GM21576 (cell line): ENCODE data around the gene MANBA.

Source experiments
- ATAC-seq: cut with Tn5 transposase; IDR thresholded peaks from one replicate; pipeline ENCODE4 v1.9.1; 2021; ENCODE audit warnings: mild to moderate bottlenecking, moderate library complexity; ENCODE audit not compliant: unreplicated experiment

The MANBA gene

DNA sequence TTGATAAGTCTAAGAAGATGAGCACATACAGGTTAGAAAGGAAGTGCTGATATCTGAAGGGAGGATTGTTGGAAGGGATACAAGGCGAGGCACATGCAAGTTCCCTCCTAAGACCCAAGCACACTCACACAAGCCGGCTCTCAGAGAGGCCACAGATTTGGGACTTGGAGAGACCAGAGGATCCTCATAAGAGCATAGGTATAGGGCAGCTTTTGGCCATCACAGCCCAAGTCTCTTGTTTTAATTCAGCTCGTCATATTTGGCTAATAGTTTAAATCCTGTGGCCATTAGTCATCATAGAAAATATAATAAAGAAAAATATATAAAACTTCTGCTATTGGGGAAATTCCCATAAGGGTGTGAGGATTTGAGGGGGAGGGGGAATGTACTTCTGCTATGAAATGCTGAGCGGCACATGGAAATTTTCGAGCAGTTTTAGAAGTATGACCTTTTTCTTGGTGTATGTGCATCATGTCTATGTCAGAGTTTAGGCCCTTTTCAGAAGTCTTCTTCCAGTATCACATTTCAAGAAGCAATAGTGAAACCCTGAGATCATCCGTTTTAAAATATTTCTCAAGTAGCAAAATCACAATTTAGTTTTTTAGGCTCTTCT lies 161.9 kb downstream of the MANBA start:
- peak; percentile 42 for ATAC-seq

DNA sequence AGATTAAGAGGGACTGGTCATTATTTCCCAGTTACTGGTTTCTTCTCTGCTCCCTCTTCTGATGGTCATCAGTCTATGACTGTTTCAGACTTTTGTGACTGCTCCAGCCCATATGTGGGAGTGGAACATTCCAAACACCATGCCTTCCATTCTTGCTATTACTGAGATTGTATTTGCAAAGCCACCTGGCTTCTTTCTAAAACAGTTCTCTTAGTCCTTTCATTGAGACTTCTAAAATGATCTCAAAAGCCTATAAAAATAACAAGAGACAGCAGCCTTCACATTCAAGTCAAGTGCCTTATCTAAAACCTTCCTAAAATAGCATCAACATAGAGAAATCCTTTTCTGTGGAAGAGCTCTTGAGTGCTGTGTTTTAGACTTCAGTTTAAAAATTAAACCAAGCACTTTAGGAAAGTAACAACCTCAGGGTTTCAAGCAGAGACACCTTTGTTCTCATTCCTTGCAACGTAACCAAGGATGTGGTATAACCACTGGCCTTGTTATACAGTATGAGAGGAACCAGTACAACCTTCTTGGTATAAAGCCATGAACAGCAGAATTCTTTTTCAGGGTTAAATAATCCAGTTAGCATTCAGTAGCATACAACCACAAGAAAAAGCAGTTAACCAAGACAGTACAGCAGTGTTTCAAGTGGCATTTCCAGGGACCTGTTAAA lies 162.5 kb downstream of the MANBA start:
- ATAC-seq, result peak; percentile 46

DNA sequence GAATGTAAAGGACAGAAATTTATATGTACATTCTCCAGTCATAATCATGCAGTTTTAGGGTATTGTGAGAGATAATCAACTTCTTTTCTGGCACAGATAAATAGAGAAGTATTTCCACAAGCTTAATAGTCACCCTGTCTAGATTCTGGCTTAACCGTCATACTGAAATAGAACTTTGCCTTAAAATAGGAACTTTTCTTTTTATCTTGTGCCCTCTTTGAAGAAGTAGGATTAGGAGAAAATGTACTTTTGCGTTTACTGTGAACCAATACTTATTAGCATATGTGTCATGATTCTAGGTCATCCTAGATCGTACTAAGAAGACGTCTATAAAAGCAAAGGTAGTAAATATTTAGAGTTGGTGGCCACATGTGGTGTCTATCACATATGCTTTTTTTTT lies 164.2 kb downstream of the MANBA start:
- no peak for ATAC-seq

DNA sequence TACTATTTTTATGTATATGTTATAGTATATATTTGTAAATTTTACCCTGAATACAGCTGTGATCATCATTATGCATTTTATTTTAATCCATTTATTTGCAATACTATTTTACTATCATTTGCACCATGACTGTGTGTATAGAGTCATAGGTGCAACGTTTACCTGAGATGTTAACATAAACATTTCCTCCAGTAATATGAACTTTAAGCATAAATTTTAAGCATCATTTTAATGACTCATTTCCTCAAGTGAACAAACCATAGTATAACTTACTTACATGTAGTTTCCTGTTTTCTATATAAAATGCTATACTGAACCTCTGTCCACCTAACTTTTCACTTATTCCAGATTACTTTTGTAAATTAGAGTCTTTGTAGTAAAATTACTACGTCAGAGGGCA lies 166.8 kb downstream of the MANBA start:
- ATAC-seq, result no peak

DNA sequence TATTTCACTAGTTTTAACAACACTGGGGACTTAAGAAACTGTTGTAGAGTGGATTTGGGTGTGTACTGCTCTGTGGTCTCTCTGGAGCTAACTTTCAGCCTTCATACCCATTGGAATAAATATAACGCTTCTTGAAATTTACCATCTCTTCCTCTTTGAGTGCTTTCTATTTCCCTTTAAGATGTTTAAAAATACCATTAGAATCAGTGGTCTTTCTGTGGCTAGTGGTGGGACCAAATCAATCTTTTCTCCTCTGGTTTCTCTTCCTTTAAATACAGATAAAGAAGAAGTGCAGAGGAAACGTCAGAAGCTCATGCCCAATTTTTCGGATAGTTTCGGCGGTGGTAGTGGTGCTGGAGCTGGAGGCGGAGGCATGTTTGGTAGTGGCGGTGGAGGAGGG lies 167.6 kb downstream of the MANBA start:
- no peak for ATAC-seq

DNA sequence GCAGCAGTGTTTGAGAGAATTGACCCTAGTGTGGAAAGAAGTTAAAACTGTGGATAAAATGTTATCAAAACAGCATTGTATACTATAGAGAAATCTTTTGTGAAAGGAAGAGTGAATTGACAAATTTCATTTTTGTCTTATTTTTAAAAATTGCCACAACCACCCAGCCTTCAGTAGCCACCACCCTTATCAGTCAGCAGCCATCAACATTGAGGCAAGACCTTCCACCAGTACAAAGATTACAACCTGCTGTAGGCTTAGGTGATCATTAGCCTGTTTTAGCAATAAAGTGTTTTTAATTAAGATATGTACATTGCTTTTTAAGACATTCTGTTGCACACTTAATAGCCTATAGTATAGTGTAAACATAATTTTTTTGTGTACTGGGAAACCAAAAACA lies 168.5 kb downstream of the MANBA start:
- no peak for ATAC-seq

DNA sequence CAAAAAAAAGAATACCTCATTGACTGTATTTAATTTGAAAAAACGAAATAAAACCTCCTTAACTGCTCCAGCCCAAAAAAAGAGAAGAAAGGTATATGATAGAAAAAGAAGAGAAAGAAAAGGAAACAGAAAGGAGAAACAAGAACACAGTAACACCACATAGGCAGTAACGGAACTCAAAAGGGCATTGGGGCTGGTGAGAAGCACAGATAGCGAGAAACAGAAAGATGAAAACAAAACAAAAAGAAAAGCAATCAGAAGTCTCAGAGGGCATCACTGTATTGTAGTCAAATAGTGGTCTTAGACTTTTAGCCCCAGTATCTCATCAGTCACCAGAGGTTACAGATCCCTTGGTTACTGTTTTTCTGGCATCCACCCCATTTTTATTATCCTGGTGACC lies 171.0 kb downstream of the MANBA start:
- no peak for ATAC-seq

DNA sequence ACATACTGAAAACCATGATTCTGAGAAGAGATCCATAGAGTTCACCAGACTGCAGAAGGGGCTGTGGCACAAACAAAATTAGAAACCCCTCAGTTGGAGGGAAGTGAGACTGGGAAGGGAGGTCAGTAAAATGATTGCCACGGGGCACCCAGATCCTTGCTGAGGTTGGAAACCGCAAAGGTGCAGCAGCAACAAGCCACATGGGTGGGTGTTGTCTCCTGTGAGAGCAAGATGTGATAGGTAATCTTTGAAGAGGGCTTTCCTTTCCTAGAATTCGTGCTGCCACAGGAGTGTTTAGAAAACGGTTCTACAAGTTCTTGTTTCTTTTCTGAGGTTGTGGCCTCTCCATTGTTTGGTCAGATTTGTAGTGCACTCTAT lies 174.1 kb downstream of the MANBA start:
- ATAC-seq, result peak; percentile 54

DNA sequence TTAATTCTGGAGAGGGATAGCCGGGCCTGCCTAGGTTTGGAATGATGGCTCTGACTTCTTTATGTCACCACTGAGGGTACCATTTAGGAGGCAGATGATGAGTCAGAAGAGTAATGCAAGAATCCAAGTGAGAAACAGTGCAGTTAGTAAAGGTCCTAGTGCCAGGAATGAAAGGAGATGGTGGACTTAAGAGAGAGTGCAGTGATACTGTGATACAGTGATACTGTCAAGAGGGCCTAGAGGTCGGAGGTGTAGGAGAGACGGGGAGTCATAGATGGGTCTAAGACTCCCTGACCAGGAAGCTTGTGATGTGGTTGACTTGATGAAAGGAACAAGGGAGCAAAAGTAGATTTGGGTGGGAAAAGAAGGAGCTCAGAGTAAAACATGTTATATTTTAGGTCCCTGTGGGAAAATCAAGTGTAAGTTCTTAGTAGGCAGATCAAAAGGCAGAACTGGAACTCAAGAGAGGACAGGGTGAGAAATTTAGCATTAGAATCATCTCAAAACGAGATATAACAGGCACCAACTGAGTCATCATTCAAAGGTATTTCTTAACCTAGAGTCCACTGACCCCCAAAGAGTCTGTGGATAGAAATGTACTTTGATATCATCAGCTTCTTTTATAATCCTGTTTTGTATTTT lies 174.6 kb downstream of the MANBA start:
- ATAC-seq, result peak; percentile 38

DNA sequence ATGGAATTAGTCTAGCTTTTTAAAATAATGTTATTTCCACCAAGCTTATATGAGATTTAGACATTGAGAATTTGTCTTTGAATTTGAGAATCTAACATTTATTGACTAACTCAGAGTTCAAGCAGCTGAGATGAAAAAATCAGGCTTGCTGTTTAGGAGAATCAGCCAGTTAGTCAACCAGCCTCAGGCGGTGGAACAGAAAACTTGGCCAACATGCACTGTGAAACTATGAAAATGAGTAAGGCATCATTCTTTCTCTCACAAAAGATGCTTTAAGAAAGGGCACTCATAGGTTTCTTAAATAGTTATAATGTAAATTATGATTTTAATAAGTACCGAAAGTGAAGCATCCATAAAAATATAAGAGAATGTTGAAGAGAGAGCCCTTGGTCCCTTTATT lies 175.4 kb downstream of the MANBA start:
- no peak for ATAC-seq

DNA sequence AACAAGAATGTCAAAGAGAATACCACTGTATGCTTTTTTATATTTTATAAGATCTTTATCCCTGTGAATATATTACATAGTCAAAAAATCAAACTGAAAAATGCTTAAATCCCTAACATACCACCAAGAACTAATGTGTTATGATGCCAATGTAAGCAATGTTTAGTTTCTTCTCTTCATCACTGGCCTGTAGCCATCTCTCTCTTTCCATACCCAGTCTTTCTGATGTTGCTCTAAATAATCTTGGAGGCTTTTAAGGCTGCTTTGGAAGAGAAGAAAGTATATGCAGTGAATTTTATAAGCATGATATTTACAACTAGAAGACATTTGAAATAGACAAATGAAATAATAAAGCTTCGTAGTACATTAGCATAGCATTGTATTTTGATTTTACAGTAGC lies 176.7 kb downstream of the MANBA start:
- ATAC-seq, result no peak
